BJ (cell line): ENCODE results near the gene SERPINA4. TPM values are rescaled to one million over a fixed set of nuclear protein-coding genes. Genes with fewer than 3 reads are reported as not detected.

Source experiments
- CTCF ChIA-PET: fragments of 350-600 bp; formaldehyde crosslinking; extraction: SDS; loops from one replicate; lab custom pipeline; 2021; ENCODE audit warnings: antibody characterized with exemption, inconsistent platforms; lab: Yijun Ruan, JAX
- POLR2A ChIA-PET: fragments of 300-600 bp; sonication (Branson Sonifier 250); formaldehyde crosslinking; extraction: SDS; loops from one replicate; lab custom pipeline; 2021; ENCODE audit warnings: antibody characterized with exemption; lab: Charles Lee
- DNase-seq: peaks from one replicate; pipeline ENCODE4 v3.0.0-alpha.2; 2011; ENCODE audit warnings: low read depth
- H3K27me3 ChIP-seq: 2 replicates; pipeline ENCODE4 v1.6.0; 2011; ENCODE audit warnings: low read length; ENCODE audit not compliant: control insufficient read depth, insufficient read depth
- H3K36me3 ChIP-seq: 2 replicates; pipeline ENCODE4 v1.5.1; 2011; ENCODE audit warnings: low read length; ENCODE audit not compliant: control insufficient read depth, insufficient read depth
- H3K4me3 ChIP-seq: 2 replicates; pipeline ENCODE4 v1.5.1; 2011; ENCODE audit warnings: low read depth, mild to moderate bottlenecking, control low read depth, low read length
- polyA plus RNA-seq: library from polyadenylated mRNA; depleted of rRNA; stranded (reverse); fragments of >200 nt; gene quantifications from 2 replicates; pipeline ENCODE4 v1.2.3, GENCODE V29; 2011
- TF ChIP-seq, protein P1 (sequence below): IDR thresholded peaks from 2 replicates; pipeline ENCODE4 v1.5.1; 2011; ENCODE audit warnings: low read depth, mild to moderate bottlenecking, control low read depth, inconsistent platforms, low read length, moderate library complexity; ENCODE audit not compliant: insufficient read depth

Gene SERPINA4
- polyA plus RNA-seq, 1 experiment: not detected

DNA sequence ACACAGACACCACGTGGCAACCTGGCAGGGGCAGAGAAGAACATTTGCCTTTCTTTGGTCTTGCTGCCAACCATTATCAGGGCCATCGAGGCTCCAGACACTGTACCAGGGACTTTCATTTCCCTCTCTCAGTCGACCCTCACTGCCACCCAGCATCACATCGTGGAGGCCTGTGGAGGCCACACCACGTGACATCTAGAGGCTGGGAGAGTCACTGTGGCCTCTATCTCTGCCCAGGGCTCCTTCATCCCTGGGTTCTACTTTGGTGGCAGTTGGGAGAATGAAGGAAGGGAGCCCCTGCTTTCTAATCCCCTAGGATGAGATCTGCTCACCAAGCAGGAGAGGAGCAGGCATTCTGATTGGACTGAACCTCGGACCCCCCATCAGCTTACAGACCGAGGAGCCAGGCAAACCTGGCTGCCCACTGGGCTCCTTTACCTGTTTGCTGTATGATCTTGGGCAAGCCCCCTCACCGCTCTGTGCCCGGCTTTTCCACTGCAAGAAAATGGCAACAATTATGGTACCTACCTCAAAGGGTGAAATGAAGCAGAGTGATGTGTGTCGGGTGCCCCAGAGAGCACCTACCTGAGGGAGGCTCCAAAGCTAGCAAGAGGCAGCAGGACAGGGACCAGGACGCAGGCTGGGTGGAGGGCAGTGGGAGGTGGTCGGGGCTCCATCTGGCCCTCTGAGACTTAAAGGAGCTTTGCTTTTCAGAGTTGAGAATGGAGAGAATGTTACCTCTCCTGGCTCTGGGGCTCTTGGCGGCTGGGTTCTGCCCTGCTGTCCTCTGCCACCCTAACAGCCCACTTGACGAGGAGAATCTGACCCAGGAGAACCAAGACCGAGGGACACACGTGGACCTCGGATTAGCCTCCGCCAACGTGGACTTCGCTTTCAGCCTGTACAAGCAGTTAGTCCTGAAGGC lies 52.7 kb downstream of the SERPINA4 start:
- TF ChIP-seq, protein P1, sequence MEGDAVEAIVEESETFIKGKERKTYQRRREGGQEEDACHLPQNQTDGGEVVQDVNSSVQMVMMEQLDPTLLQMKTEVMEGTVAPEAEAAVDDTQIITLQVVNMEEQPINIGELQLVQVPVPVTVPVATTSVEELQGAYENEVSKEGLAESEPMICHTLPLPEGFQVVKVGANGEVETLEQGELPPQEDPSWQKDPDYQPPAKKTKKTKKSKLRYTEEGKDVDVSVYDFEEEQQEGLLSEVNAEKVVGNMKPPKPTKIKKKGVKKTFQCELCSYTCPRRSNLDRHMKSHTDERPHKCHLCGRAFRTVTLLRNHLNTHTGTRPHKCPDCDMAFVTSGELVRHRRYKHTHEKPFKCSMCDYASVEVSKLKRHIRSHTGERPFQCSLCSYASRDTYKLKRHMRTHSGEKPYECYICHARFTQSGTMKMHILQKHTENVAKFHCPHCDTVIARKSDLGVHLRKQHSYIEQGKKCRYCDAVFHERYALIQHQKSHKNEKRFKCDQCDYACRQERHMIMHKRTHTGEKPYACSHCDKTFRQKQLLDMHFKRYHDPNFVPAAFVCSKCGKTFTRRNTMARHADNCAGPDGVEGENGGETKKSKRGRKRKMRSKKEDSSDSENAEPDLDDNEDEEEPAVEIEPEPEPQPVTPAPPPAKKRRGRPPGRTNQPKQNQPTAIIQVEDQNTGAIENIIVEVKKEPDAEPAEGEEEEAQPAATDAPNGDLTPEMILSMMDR: no peak
- no peaks in the 10 kb centered on the region for H3K36me3 ChIP-seq
- DNase-seq: no peak
- ChIA-PET POLR2A (no interaction called here), CTCF (interaction anchor here (0.7 to 1.4 kb wide), 2 partner anchors 10 to 114 kb away, joined by 4 to 5 read pairs; no protein-coding TSS in a partner anchor)
- H3K27me3 ChIP-seq: no peaks in the 10 kb centered on the region
- H3K4me3 ChIP-seq: no peak overlapping the region

DNA sequence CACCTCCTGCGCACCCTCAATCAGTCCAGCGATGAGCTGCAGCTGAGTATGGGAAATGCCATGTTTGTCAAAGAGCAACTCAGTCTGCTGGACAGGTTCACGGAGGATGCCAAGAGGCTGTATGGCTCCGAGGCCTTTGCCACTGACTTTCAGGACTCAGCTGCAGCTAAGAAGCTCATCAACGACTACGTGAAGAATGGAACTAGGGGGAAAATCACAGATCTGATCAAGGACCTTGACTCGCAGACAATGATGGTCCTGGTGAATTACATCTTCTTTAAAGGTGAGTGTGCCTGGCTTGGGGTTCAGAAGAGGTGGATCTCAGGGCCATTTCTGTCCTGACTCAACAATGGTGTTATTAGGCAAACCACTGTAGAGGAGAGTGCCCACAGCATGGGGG lies 53.6 kb downstream of the SERPINA4 start:
- CTCF ChIA-PET: no interaction called here
- POLR2A ChIA-PET: no interaction called here
- Histone ChIP-seq H3K36me3 (no peaks in the 10 kb centered on the region), H3K27me3 (no peaks in the 10 kb centered on the region), H3K4me3 (no peak overlapping the region)
- TF ChIP-seq, protein P1: no peak
- no peak for DNase-seq

DNA sequence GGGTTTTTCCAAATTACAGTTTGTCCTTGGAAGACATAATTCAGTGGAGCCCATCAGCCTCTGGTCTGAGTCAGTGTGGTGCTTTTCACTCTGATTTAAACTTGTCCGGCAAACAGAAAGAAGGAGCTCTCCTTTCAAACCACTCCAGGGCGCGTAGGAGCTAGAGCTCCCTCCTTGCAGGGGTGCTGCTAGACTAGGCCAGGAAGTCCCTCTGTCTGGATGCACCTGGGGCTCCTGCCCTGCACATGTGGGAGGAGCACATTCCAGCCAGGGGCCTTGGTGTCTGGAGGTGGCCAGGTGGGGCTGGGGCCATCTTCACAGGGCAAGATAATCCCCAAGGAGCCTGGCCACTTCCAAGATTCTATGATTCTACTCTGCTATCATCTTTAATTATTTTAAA lies 54.0 kb downstream of the SERPINA4 start:
- ChIA-PET CTCF (no interaction called here), POLR2A (no interaction called here)
- TF ChIP-seq, protein P1: no peak
- Histone ChIP-seq H3K36me3 (no peaks in the 10 kb centered on the region), H3K27me3 (no peaks in the 10 kb centered on the region), H3K4me3 (no peak overlapping the region)
- no peak for DNase-seq

DNA sequence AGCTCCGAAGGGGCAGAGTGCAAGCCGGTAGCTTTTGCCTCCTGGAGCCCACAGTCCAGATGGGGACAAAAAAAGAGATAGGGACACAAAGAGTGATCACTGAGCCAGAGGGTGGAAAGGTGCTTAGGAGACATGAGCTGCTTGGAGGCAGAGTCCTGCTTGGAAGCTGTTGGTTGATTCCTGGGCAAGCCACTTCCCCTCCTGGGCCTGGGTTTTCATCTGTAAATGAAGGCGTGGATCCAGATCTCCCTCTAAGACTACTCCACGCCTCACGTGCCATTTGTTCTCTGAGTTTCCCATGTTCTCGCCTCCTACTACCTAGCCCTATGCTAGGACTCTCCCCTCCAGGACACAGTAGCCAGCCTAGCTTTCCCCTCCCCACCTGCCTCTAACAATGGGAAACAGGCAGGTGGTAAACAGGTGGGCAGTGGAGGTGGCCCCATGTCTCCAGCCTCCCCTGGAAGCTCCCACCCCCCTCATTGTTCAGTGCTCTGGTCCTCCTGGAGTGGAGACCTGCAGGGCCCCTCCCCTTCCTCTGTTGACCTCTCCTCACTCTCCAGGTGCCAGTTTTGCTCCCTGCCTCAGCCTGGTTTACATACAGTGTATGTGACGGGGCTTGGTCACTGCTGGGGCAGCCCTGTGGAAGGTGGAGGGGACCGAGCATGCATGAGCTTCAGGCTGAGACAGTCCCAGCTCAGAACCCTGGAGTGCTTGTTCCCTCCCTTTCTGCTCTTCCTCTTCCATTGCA lies 54.8 kb downstream of the SERPINA4 start:
- POLR2A ChIA-PET: no interaction called here
- H3K27me3 ChIP-seq: no peaks in the 10 kb centered on the region
- TF ChIP-seq, protein P1: no peak
- no peak for DNase-seq
- CTCF ChIA-PET: interaction anchor here (1.0 kb wide), 1 partner anchor 67 kb away, joined by 3 read pairs; no protein-coding TSS in a partner anchor
- no peaks in the 10 kb centered on the region for H3K36me3 ChIP-seq
- no peak overlapping the region for H3K4me3 ChIP-seq

DNA sequence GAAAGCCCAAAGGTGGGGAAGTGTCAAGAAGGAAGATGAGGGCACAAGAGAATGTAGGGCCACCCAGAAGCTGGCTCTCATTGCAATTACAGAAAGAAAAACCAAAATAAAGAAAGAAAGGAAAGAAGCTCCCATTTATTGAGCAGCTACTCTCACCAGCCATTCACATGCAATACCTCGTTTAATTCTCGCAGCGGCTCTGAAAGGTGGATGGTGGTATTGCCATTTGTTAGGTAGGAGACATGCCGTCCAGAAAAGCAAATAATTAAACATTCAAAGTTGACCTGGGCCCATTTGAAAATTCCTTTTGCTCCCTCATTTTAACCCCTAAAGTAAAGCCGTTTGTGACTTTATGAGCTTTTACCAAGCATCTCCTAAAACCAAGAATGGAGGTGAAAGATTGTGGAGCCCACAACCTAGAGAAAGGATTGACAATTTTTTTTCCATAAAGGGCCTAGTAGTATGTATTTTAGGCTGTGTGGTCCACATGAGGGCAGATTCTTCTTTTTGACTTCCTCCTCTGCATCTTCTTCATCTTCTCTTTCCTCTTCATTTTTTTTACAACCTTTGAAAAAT lies 56.2 kb downstream of the SERPINA4 start:
- ChIA-PET CTCF (interaction anchor here (0.9 kb wide), 1 partner anchor 61 kb away, joined by 3 read pairs; no protein-coding TSS in a partner anchor), POLR2A (no interaction called here)
- TF ChIP-seq, protein P1: no peak
- H3K36me3 ChIP-seq: no peaks in the 10 kb centered on the region
- H3K27me3 ChIP-seq: no peaks in the 10 kb centered on the region
- no peak for DNase-seq
- H3K4me3 ChIP-seq: no peak overlapping the region
